GM12878 (cell line): Measurements from ENCODE around the gene NEXN. TPM values are rescaled to one million over a fixed set of nuclear protein-coding genes. Genes with fewer than 3 reads are reported as not detected.

ENCODE experiments used
- ATAC-seq: fragments of 200-7000 bp; cut with Tn5 transposase; 3 replicates; pipeline ENCODE4 v1.9.1; 2020; ENCODE audit warnings: mild to moderate bottlenecking, moderate library complexity
- BruUV-seq: library from RNA; stranded (reverse); fragments of 400-500 nt; replicated peaks from 2 replicates; lab custom pipeline; 2021; lab: Mats Ljungman, UMichigan
- CTCF ChIA-PET: fragments of 300-600 bp; sonication (Branson Sonifier 250); formaldehyde crosslinking; extraction: SDS; loops from one replicate; lab custom pipeline; 2021; ENCODE audit warnings: inconsistent platforms; lab: Yijun Ruan, JAX
- POLR2A ChIA-PET: fragments of 350-600 bp; formaldehyde crosslinking; extraction: SDS; loops from one replicate; lab custom pipeline; 2021; ENCODE audit warnings: inconsistent platforms; lab: Charles Lee
- RAD21 ChIA-PET: fragments of 300-600 bp; sonication (Branson Sonifier 250); formaldehyde crosslinking; loops from one replicate; lab custom pipeline; 2023; ENCODE audit warnings: antibody characterized with exemption; ENCODE audit not compliant: unreplicated experiment; lab: Charles Lee
- SMC1A ChIA-PET: fragments of 300-600 bp; sonication (Branson Sonifier 250); formaldehyde crosslinking; loops from one replicate; lab custom pipeline; 2023; ENCODE audit not compliant: unreplicated experiment, uncharacterized antibody; lab: Charles Lee
- DNase-seq: peaks from one replicate; pipeline ENCODE4 v3.0.0-alpha.2; 2011; ENCODE audit warnings: low read depth, low spot score
- FAIRE-seq: peaks from 3 replicates; lab custom pipeline; 2011; peaks lifted over from hg19 to GRCh38; lab: Jason Lieb, UNC
- H2AFZ ChIP-seq: 2 replicates; pipeline ENCODE4 v1.6.0; 2011; ENCODE audit warnings: low read depth, low read length, control low read depth; ENCODE audit not compliant: control insufficient read depth
- H3K27ac ChIP-seq: 2 replicates; pipeline ENCODE4 v1.5.1; 2011; ENCODE audit warnings: control low read depth; ENCODE audit not compliant: control insufficient read depth, insufficient read depth
- H3K27me3 ChIP-seq, 2 experiments: replicated peaks in 1 of 2; 2 replicates each; pipeline versions ENCODE4 v1.6.0 to v1.6.1; 2011; ENCODE audit warnings: low read length in 1 of 2; ENCODE audit not compliant: control insufficient read depth in 2 of 2, insufficient read depth in 2 of 2
- H3K36me3 ChIP-seq, 2 experiments: 2 replicates each; pipeline ENCODE4 v1.5.1; 2011; ENCODE audit warnings: low read length in 1 of 2; ENCODE audit not compliant: control insufficient read depth in 2 of 2, insufficient read depth in 2 of 2
- H3K4me1 ChIP-seq: 2 replicates; pipeline ENCODE4 v1.6.1; 2011; ENCODE audit warnings: mild to moderate bottlenecking, low read length, moderate library complexity, mixed read lengths; ENCODE audit not compliant: control insufficient read depth, insufficient read depth
- H3K4me2 ChIP-seq: 2 replicates; pipeline ENCODE4 v1.6.0; 2011; ENCODE audit warnings: control low read depth; ENCODE audit not compliant: control insufficient read depth, insufficient read depth
- H3K4me3 ChIP-seq: fragments of 200-600 bp; sonication (generic); 2 replicates; pipeline ENCODE4 v1.5.1; 2016
- H3K79me2 ChIP-seq: 2 replicates; pipeline ENCODE4 v1.6.0; 2011; ENCODE audit warnings: low read length; ENCODE audit not compliant: control insufficient read depth, insufficient read depth
- H3K9ac ChIP-seq: 2 replicates; pipeline ENCODE4 v1.8.0; 2011; ENCODE audit warnings: low read length, control low read depth, mixed read lengths; ENCODE audit not compliant: control insufficient read depth, insufficient read depth
- H3K9me3 ChIP-seq: replicated peaks from 3 replicates; pipeline ENCODE4 v1.5.1; 2011; ENCODE audit warnings: mild to moderate bottlenecking, low read length; ENCODE audit not compliant: control insufficient read depth, insufficient read depth
- H4K20me1 ChIP-seq: 2 replicates; pipeline ENCODE4 v1.6.0; 2011; ENCODE audit not compliant: control insufficient read depth, insufficient read depth
- EED ChIP-seq: sonication (generic); IDR thresholded peaks from 2 replicates; pipeline ENCODE4 v1.6.1; 2016; ENCODE audit warnings: antibody characterized with exemption, low read depth
- ETV6 ChIP-seq, 2 experiments: fragments of 450-650 bp in 1 of 2; IDR thresholded peaks in 1 of 2; conservative IDR thresholded peaks in 1 of 2; 2 replicates each; pipeline ENCODE4 v1.6.1; 2014; ENCODE audit warnings: antibody characterized with exemption in 1 of 2, borderline replicate concordance in 1 of 2, low read depth in 1 of 2, mild to moderate bottlenecking in 1 of 2, moderate library complexity in 1 of 2
- EZH2 ChIP-seq: IDR thresholded peaks from 2 replicates; pipeline ENCODE4 v1.6.1; 2012; ENCODE audit warnings: low read depth, mild to moderate bottlenecking, control low read depth, inconsistent platforms, low read length, borderline replicate concordance; ENCODE audit not compliant: control insufficient read depth
- HDAC6 ChIP-seq: fragments of 200-600 bp; sonication (generic); IDR thresholded peaks from one replicate; pipeline ENCODE4 v1.8.0; 2017; ENCODE audit warnings: antibody characterized with exemption; ENCODE audit not compliant: unreplicated experiment
- IKZF2 ChIP-seq, 2 experiments: fragments of 450-650 bp; IDR thresholded peaks; 2 replicates each; pipeline ENCODE4 v1.6.1; 2017; ENCODE audit warnings: mild to moderate bottlenecking in 2 of 2, moderate library complexity in 2 of 2
- NFXL1 ChIP-seq: fragments of 450-650 bp; IDR thresholded peaks from 2 replicates; pipeline ENCODE4 v1.6.1; 2017; ENCODE audit warnings: antibody characterized with exemption, mild to moderate bottlenecking, borderline replicate concordance
- NFYA ChIP-seq: IDR thresholded peaks from 2 replicates; pipeline ENCODE4 v1.6.1; 2011; ENCODE audit warnings: low read depth, mild to moderate bottlenecking, low read length, improper control_type of control experiment, borderline replicate concordance
- RAD51 ChIP-seq: fragments of 450-650 bp; IDR thresholded peaks from 2 replicates; pipeline ENCODE4 v1.6.1; 2016; ENCODE audit warnings: moderate library complexity, mild to moderate bottlenecking, inconsistent platforms
- RUNX3 ChIP-seq: IDR thresholded peaks from 2 replicates; pipeline ENCODE4 v1.6.1; 2012; ENCODE audit warnings: low read length, inconsistent platforms
- SIX5 ChIP-seq: IDR thresholded peaks from 2 replicates; pipeline ENCODE4 v1.6.1; 2011; ENCODE audit warnings: mild to moderate bottlenecking, low read depth, low read length, moderate library complexity; ENCODE audit not compliant: severe bottlenecking
- WGBS: methylation state at CpG from one replicate; pipeline ENCODE4 v1.1.6; 2016; ENCODE audit warnings: low lambda C conversion rate; ENCODE audit not compliant: insufficient replicate concordance, insufficient coverage; ENCODE audit errors: missing lambda C conversion rate; 5-methylcytosine and 5-hydroxymethylcytosine counted together
- in situ Hi-C: fragments of 300-500 bp; cut with MboI; formaldehyde crosslinking; loops from 9 replicates; pipeline ENCODE4 v1.14.3; 2018; ENCODE audit warnings: mixed read lengths
- intact Hi-C: fragments of 100-400 bp; cut with micrococcal nuclease; formaldehyde crosslinking; loops from one replicate; pipeline ENCODE4 v1.14.2; 2022; ENCODE audit not compliant: unreplicated experiment
- polyA plus RNA-seq, 11 experiments: library from polyadenylated mRNA; depleted of rRNA in 4 of 11; unstranded in 6 of 11; stranded (reverse) in 5 of 11; fragments of >200 nt; fragmentation: Nextera tagmentation in 4 of 11; fragmentation: Illumina TruSeq in 1 of 11; extraction: Ambion mirVana in 4 of 11; extraction: Trizol in 1 of 11; gene quantifications; 1 replicate in 1 of 11; 2 replicates in 10 of 11; pipeline versions ENCODE4 v1.2.1 to v1.2.3, GENCODE V29; 2011 to 2016; ENCODE audit warnings: inconsistent platforms in 2 of 11, missing spikeins in 2 of 11, low read depth in 1 of 11
- total RNA-seq, 4 experiments: library from RNA; depleted of rRNA in 3 of 4; stranded (reverse); fragments of >200 nt in 3 of 4; fragmentation: Illumina TruSeq in 1 of 4; extraction: Trizol in 1 of 4; gene quantifications; 2 replicates each; pipeline versions ENCODE4 v1.2.1 to v1.2.3, GENCODE V29; 2013 to 2021
- TF ChIP-seq, protein P1 (sequence below): fragments of 450-650 bp; IDR thresholded peaks from 2 replicates; pipeline ENCODE4 v1.6.1; 2018; ENCODE audit warnings: mild to moderate bottlenecking, low read depth, moderate library complexity; ENCODE audit not compliant: partially characterized antibody

The NEXN gene
- total and polyA plus RNA-seq, 10 of the 15 experiments (the other 5 are each of a cell fraction or from before 2014, with no cell fraction given) = 2.5 to 46.6 (median 15.4) TPM

- no peak for FAIRE-seq
- TF ChIP-seq ETV6 (conservative IDR thresholded peaks at IDR 0.05 in 1 of 2, IDR thresholded peaks at IDR 0.05 in 1 of 2; ENCODE audit: borderline replicate concordance in 1 of 2, low read depth in 1 of 2) (no peak), RUNX3 (no peak), EZH2 (no peak), NFYA (no peak), RAD51 (no peak), SIX5 (no peak), HDAC6 (no peak), NFXL1 (no peak), IKZF2 (IDR thresholded peaks at IDR 0.05) (no peak), EED (no peak)
- TF ChIP-seq, protein P1, sequence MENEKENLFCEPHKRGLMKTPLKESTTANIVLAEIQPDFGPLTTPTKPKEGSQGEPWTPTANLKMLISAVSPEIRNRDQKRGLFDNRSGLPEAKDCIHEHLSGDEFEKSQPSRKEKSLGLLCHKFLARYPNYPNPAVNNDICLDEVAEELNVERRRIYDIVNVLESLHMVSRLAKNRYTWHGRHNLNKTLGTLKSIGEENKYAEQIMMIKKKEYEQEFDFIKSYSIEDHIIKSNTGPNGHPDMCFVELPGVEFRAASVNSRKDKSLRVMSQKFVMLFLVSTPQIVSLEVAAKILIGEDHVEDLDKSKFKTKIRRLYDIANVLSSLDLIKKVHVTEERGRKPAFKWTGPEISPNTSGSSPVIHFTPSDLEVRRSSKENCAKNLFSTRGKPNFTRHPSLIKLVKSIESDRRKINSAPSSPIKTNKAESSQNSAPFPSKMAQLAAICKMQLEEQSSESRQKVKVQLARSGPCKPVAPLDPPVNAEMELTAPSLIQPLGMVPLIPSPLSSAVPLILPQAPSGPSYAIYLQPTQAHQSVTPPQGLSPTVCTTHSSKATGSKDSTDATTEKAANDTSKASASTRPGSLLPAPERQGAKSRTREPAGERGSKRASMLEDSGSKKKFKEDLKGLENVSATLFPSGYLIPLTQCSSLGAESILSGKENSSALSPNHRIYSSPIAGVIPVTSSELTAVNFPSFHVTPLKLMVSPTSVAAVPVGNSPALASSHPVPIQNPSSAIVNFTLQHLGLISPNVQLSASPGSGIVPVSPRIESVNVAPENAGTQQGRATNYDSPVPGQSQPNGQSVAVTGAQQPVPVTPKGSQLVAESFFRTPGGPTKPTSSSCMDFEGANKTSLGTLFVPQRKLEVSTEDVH = no peak
- TF ChIP-seq, all 136 proteins: peak for 0
- no peak for ATAC-seq
- H3K79me2 ChIP-seq = no peaks in the 10 kb centered on the region
- intact Hi-C loops (no loop called here), in situ Hi-C loops (no loop called here)
- BruUV-seq = no TSS peak
- H3K27ac ChIP-seq = no peak overlapping the region
- H3K4me2 ChIP-seq = no peak overlapping the region
- H3K4me3 ChIP-seq = no peak overlapping the region
- RAD21 ChIA-PET = interaction anchor here (0.6 to 1.3 kb wide), 3 partner anchors 59 to 174 kb away, joined by 3 read pairs; no protein-coding TSS in a partner anchor
- POLR2A ChIA-PET = interaction anchor here (0.7 kb wide), 1 partner anchor 76 kb away, joined by 8 read pairs; no protein-coding TSS in a partner anchor
- WGBS = 88% methylated on average over 4 of the region's 4 CpGs
- no peaks in the 10 kb centered on the region for H3K4me1 ChIP-seq
- H3K36me3 ChIP-seq = peaks cover 0 to 3% of the 10 kb centered on the region in 2 experiments; a peak in 3 of 4 replicates
- CTCF ChIA-PET = interaction anchor here (0.6 kb wide), 1 partner anchor 131 kb away, joined by 3 read pairs; no protein-coding TSS in a partner anchor
- peaks cover 2% of the 10 kb centered on the region; the same call in 1 of the 3 replicates for H3K9me3 ChIP-seq
- no peak overlapping the region for H3K9ac ChIP-seq
- SMC1A ChIA-PET = interaction anchor here (1.0 to 1.1 kb wide), 2 partner anchors 21 to 25 kb away, joined by 3 read pairs; no protein-coding TSS in a partner anchor
- H2AFZ ChIP-seq = no peak overlapping the region
- H4K20me1 ChIP-seq = no peaks in the 10 kb centered on the region
- no peaks in the 10 kb centered on the region for H3K27me3 ChIP-seq
- no peak for DNase-seq
These were observed 30.9 kb upstream of the NEXN start for GRCh38 chr1:77857552-77857951.
